CD4-positive, CD25-positive, alpha-beta regulatory T cell (primary cell): ENCODE results near the gene EFTUD2. TPM values are rescaled to one million over a fixed set of nuclear protein-coding genes. Genes with fewer than 3 reads are reported as not detected.
A peak's percentile ranks its signal among the peaks of the same experiment; 100 is the strongest.

ENCODE experiments used
- ATAC-seq, 2 donors: fragments of 150-1000 bp; cut with Tn5 transposase; one replicate each; pipeline ENCODE4 v1.10.0; 2021; ENCODE audit warnings: low read depth in 2 of 2, moderate number of reproducible peaks in 2 of 2, moderate library complexity in 1 of 2
- DNase-seq, 3 donors: peaks; one replicate each; pipeline versions ENCODE4 v3.0.0 to v3.0.0-alpha.2; 2012 to 2022; ENCODE audit warnings: mixed read lengths in 1 of 3
- H3K27ac ChIP-seq: one replicate; pipeline ENCODE4 v1.7.0; 2013; ENCODE audit warnings: mild to moderate bottlenecking, low read length; ENCODE audit not compliant: insufficient read depth, poor library complexity, severe bottlenecking
- H3K27me3 ChIP-seq: one replicate; pipeline ENCODE4 v1.7.0; 2013; ENCODE audit warnings: low read length; ENCODE audit not compliant: control insufficient read depth, insufficient read depth
- H3K36me3 ChIP-seq: one replicate; pipeline ENCODE4 v1.7.0; 2013; ENCODE audit warnings: mild to moderate bottlenecking, low read length, moderate library complexity; ENCODE audit not compliant: control insufficient read depth, insufficient read depth
- H3K4me1 ChIP-seq: 2 replicates; pipeline ENCODE4 v1.7.0; 2013; ENCODE audit warnings: mild to moderate bottlenecking, low read length; ENCODE audit not compliant: insufficient read depth, control insufficient read depth, poor library complexity, severe bottlenecking
- H3K4me3 ChIP-seq: one replicate; pipeline ENCODE4 v1.7.0; 2013; ENCODE audit warnings: low read depth, mild to moderate bottlenecking, low read length, moderate library complexity
- H3K9me3 ChIP-seq, 2 experiments: 1 replicate in 1 of 2; 2 replicates in 1 of 2; pipeline ENCODE4 v1.7.0; 2013; ENCODE audit warnings: low read length in 2 of 2, mild to moderate bottlenecking in 1 of 2, moderate library complexity in 1 of 2; ENCODE audit not compliant: control insufficient read depth in 2 of 2
- H3K27ac Mint-ChIP-seq, 3 donors: one replicate each; pipeline ENCODE4 v1.8.0; 2020 to 2022; ENCODE audit warnings: mild to moderate bottlenecking in 3 of 3, mixed read lengths in 3 of 3, moderate library complexity in 2 of 3
- H3K27me3 Mint-ChIP-seq: one replicate; pipeline ENCODE4 v1.8.0; 2022; ENCODE audit warnings: mild to moderate bottlenecking, mixed read lengths
- H3K36me3 Mint-ChIP-seq: one replicate; pipeline ENCODE4 v1.8.0; 2020; ENCODE audit warnings: mixed read lengths
- H3K4me1 Mint-ChIP-seq, 4 donors: one replicate each; pipeline ENCODE4 v1.8.0; 2020 to 2022; ENCODE audit warnings: mixed read lengths in 4 of 4, mild to moderate bottlenecking in 1 of 4
- H3K4me3 Mint-ChIP-seq, 4 donors: one replicate each; pipeline ENCODE4 v1.8.0; 2020 to 2022; ENCODE audit warnings: mild to moderate bottlenecking in 4 of 4, mixed read lengths in 4 of 4, moderate library complexity in 3 of 4
- H3K9me3 Mint-ChIP-seq, 7 donors: one replicate each; pipeline ENCODE4 v1.8.0; 2020 to 2022; ENCODE audit warnings: mixed read lengths in 7 of 7, mild to moderate bottlenecking in 3 of 7, moderate library complexity in 2 of 7
- polyA plus RNA-seq, 4 donors: library from polyadenylated mRNA; unstranded; fragments of 300-500 nt; fragmentation: Illumina TruSeq; gene quantifications; one replicate each; pipeline ENCODE4 v1.2.3, GENCODE V29; 2021
- total RNA-seq: library from RNA; stranded (reverse); gene quantifications from one replicate; pipeline ENCODE4 v1.2.3, GENCODE V29; 2022

Gene EFTUD2
- total and polyA plus RNA-seq, 5 donors from 2014 or later, result 58.8 to 111 (median 79.3) TPM

- Mint-ChIP-seq H3K27me3 (peaks cover 22% of the 10 kb centered on the region), H3K4me3 (no peak overlapping the region), H3K27ac (no peak overlapping the region)
Observed at GRCh38 chr17:44906763-44907728, 7.8 kb upstream of the EFTUD2 start.

DNA sequence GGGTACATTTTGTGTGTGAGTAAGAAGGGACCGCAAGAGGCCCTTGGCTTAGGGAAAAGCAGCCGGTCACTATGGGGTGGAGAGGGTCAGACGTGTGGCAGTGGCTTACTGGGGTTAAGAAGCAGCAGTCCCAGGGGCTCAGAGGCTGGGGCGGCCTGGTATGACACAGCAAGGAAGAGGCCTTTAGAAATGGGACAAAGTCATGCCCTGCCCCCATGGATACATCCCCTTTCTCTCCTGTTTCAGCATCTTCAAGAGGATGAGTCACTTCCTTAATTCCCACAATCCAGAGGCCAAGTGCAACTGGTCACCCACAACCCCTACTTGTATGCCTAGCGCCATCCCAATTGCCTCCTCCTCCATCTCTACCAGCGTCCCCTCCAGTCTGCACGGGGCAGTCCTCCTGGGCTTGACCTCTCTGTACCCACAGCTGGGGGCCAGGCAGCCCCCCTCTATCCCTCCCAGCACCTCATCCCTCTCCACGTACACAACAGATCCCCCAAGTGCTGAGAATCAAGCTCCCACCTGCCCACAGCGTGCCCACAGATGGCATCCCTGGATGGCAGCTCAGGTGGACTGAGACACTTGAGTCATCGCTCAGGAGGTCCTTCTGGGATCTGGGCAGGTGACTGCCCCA lies 6.9 kb upstream of the EFTUD2 start:
- Mint-ChIP-seq H3K27me3 (peaks cover 27% of the 10 kb centered on the region), H3K4me3 (no peak overlapping the region), H3K9me3 (no peaks in the 10 kb centered on the region), H3K27ac (peak overlapping the region in 1 of 3 donors; percentile 65), H3K4me1 (peaks cover 0 to 6% (median 5%) of the 10 kb centered on the region in 4 donors), H3K36me3 (no peaks in the 10 kb centered on the region)
- no peak for ATAC-seq
- Histone ChIP-seq H3K36me3 (no peaks in the 10 kb centered on the region), H3K9me3 (no peaks in the 10 kb centered on the region), H3K27ac (no peak overlapping the region), H3K4me1 (peaks cover 3% of the 10 kb centered on the region), H3K4me3 (no peak overlapping the region), H3K27me3 (no peaks in the 10 kb centered on the region)
- DNase-seq, result no peak

More at GRCh38 chr17:44906763-44907728, 7.8 kb upstream of the EFTUD2 start:
- no peak for DNase-seq
- ATAC-seq, result no peak
- H3K36me3 ChIP-seq, result no peaks in the 10 kb centered on the region
- Mint-ChIP-seq H3K4me1 (peaks cover 0 to 7% (median 2%) of the 10 kb centered on the region in 4 donors), H3K36me3 (no peaks in the 10 kb centered on the region), H3K9me3 (no peaks in the 10 kb centered on the region)
- H3K9me3 ChIP-seq, result no peaks in the 10 kb centered on the region
- H3K27me3 ChIP-seq, result no peaks in the 10 kb centered on the region
- H3K4me1 ChIP-seq, result peaks cover 7% of the 10 kb centered on the region
- no peak overlapping the region for H3K4me3 ChIP-seq
- H3K27ac ChIP-seq, result no peak overlapping the region

- Histone ChIP-seq H3K27ac (no peak overlapping the region), H3K9me3 (no peaks in the 10 kb centered on the region), H3K36me3 (no peaks in the 10 kb centered on the region), H3K4me1 (peaks cover under 1% of the 10 kb centered on the region), H3K4me3 (no peak overlapping the region), H3K27me3 (peaks cover 3% of the 10 kb centered on the region)
- H3K9me3 Mint-ChIP-seq, result no peaks in the 10 kb centered on the region
- H3K27me3 Mint-ChIP-seq, result peaks cover 20% of the 10 kb centered on the region
- ATAC-seq, result no peak
- no peak for DNase-seq
- H3K27ac Mint-ChIP-seq, result no peak overlapping the region
- no peak overlapping the region for H3K4me3 Mint-ChIP-seq
- H3K36me3 Mint-ChIP-seq, result no peaks in the 10 kb centered on the region
- peaks cover 0 to 8% (median under 1%) of the 10 kb centered on the region in 4 donors for H3K4me1 Mint-ChIP-seq
Observed at GRCh38 chr17:44905006-44906000, 6.1 kb upstream of the EFTUD2 start.

DNA sequence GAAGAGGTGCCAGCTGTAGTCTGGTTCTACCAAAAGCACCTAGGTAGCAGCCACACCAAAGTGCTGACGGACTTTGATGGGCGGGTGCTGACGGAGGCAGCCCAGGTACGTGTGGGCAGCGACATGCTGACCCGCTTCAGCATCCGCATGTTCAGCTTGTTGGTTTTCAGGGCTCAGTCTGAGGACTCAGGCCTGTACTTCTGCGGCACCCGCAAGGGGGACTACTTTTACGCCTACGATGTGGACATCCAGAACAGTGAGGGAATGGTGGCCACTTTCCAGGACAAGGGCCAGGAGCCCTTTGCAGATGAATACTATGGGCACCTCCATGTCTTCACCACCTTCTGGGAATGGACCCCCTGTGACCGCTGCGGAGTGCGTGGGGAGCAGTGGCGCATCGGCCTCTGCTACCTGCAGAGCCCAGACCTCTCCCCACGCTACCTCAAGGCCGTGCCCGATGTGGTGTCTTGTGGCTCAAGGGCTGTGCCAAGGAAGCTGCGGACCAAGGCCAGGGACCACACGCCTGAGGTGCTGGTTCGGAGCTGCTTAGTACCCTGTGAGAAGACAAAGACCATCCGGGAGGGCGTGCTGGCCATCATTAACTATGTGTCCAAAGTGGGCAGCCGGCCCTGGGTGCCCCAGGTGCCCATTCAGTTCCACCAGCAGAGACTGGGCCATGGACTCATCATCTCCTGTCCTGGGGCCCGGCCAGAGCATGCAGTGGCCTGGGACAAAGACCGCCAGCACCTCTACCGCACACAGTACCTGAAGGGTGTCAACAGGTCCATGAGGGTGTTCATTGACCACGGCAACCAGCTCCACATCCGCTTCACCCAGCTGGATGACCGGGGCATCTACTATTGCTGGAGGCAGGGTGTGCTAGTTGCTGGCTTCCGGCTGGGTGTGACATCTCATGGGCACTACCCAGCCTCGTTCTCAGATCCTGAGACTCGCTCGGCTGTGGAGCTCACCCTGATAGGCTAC lies 5.0 kb upstream of the EFTUD2 start:
- peaks cover 0 to 14% (median 10%) of the 10 kb centered on the region in 4 donors for H3K4me1 Mint-ChIP-seq
- peaks cover 30% of the 10 kb centered on the region for H3K27me3 Mint-ChIP-seq
- H3K36me3 Mint-ChIP-seq, result no peaks in the 10 kb centered on the region
- ATAC-seq (no peak), DNase-seq (no peak)
- no peaks in the 10 kb centered on the region for H3K9me3 Mint-ChIP-seq
- no peak overlapping the region for H3K4me3 Mint-ChIP-seq
- H3K36me3 ChIP-seq, result no peaks in the 10 kb centered on the region
- no peaks in the 10 kb centered on the region for H3K9me3 ChIP-seq
- H3K27ac Mint-ChIP-seq, result no peak overlapping the region
- no peak overlapping the region for H3K27ac ChIP-seq
- H3K4me3 ChIP-seq, result no peak overlapping the region
- peaks cover 3% of the 10 kb centered on the region for H3K27me3 ChIP-seq
- H3K4me1 ChIP-seq, result peaks cover 11% of the 10 kb centered on the region

DNA sequence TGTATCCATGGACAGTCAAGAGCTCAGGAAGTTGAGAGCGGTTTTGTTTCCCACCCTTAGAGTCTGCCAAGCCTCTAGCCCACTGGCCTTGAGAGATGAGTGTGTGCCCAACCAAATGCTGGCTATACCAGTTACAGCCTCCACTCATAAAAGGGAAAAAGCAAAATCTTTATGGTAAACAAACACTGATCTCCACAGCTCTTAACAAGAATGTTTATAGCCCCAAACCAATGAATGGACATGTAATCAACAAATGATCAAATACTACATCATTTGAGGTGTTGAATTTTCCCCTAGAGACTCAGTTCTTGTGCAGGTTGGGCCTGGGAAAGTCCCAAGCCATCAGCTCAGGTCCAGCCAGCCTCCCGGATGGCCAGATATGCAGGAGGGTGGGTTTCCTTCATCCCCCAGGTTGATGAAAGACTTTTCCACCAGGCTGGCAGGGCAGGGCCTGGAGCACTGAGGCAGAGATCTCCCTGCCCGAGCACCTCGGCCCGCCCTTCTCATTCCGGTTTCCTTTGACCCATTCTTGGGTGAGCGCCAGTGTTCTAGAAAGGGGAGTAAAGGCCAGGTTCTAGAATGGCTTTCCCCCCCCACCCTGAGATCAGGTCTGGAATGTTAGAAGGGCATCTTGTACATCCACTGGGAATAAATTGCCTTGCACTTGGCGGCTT lies 3.9 kb upstream of the EFTUD2 start:
- H3K4me3 Mint-ChIP-seq, result peak overlapping the region in 2 of 4 donors; percentile 29 to 74
- H3K4me3 ChIP-seq, result no peak overlapping the region
- H3K9me3 ChIP-seq, result no peaks in the 10 kb centered on the region
- H3K27ac ChIP-seq, result no peak overlapping the region
- H3K27me3 ChIP-seq, result peaks cover 3% of the 10 kb centered on the region
- no peaks in the 10 kb centered on the region for H3K36me3 ChIP-seq
- H3K4me1 Mint-ChIP-seq, result peaks cover 5 to 21% (median 17%) of the 10 kb centered on the region in 4 donors
- ATAC-seq (no peak), DNase-seq (no peak)
- H3K9me3 Mint-ChIP-seq, result peaks cover 0 to 2% (median 0%) of the 10 kb centered on the region in 7 donors
- peaks cover 32% of the 10 kb centered on the region for H3K27me3 Mint-ChIP-seq
- peaks cover 18% of the 10 kb centered on the region for H3K4me1 ChIP-seq
- no peak overlapping the region for H3K27ac Mint-ChIP-seq
- H3K36me3 Mint-ChIP-seq, result no peaks in the 10 kb centered on the region

DNA sequence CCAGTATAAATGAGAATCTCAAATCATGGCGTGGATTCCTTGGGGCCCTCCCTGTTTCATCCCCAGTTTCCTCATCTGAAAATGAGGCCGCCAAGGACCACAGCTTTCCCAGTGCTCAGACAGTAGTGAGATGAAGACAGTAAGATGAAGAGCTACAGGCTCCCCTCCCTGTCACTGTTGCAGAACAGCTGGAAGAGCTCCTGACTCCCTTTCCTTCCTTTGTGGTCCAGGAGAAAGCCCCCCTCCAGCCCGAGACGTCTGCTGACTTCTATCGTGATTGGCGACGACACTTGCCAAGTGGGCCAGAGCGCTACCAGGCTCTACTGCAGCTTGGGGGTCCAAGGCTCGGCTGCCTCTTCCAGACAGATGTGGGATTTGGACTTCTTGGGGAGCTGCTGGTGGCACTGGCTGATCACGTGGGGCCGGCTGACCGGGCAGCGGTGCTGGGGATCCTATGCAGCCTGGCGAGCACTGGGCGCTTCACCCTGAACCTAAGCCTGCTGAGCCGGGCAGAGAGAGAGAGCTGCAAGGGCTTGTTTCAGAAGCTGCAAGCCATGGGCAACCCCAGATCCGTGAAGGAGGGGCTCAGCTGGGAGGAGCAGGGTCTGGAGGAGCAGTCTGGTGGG lies 3.0 kb upstream of the EFTUD2 start:
- Histone ChIP-seq H3K27ac (no peak overlapping the region), H3K4me3 (no peak overlapping the region), H3K36me3 (no peaks in the 10 kb centered on the region), H3K9me3 (no peaks in the 10 kb centered on the region), H3K4me1 (peaks cover 24% of the 10 kb centered on the region), H3K27me3 (peaks cover 3% of the 10 kb centered on the region)
- no peak for ATAC-seq
- Mint-ChIP-seq H3K36me3 (no peaks in the 10 kb centered on the region), H3K27ac (no peak overlapping the region), H3K4me1 (peaks cover 5 to 21% (median 17%) of the 10 kb centered on the region in 4 donors), H3K27me3 (peaks cover 26% of the 10 kb centered on the region), H3K9me3 (peaks cover 0 to 2% (median 0%) of the 10 kb centered on the region in 7 donors), H3K4me3 (peak overlapping the region in 1 of 4 donors; percentile 77)
- no peak for DNase-seq
